NCI-H345 treated with DMSO at 0.1 percent for 48 hours (cell line): ENCODE results near the gene SLX4.
"Not testable (repeated sequence)": the region's sequence is repeated elsewhere in the genome, so short reads cannot be mapped to it uniquely, and the experiment has no call there.

Source experiments
- DNase-seq: peaks from one replicate; lab custom pipeline; 2025; ENCODE audit not compliant: unreplicated experiment; lab: John Stamatoyannopoulos, UW

The SLX4 gene

DNA sequence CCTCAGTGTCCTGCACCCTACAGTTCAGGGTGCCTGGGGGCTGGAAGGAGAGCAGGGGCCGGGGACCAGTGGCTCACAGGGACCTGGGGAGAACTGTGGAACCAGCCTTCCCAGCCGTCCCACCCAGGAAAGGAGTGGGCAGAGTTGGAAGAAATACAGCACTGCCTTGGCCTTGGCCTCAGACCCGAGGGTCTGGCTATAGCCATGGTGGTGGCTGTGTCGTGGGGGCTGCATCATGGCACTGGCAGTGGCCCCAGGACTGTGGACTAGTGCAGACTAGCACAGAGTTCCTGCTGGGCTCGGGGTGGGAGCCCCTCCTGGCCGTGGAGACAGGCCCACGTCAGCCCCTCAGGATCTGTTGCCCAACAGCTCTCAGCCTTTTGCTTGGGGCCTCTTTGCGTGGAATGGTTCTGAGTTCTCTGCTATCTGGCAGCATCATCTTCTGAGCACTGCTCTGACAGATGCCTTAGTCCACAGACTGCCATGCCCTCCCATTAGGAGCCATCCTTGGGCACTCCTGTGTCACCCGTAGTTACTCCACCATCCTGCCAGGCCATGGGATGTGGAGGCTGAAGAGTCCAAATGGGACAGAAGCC is 30.5 kb upstream of the SLX4 start:
- no peak for DNase-seq

DNA sequence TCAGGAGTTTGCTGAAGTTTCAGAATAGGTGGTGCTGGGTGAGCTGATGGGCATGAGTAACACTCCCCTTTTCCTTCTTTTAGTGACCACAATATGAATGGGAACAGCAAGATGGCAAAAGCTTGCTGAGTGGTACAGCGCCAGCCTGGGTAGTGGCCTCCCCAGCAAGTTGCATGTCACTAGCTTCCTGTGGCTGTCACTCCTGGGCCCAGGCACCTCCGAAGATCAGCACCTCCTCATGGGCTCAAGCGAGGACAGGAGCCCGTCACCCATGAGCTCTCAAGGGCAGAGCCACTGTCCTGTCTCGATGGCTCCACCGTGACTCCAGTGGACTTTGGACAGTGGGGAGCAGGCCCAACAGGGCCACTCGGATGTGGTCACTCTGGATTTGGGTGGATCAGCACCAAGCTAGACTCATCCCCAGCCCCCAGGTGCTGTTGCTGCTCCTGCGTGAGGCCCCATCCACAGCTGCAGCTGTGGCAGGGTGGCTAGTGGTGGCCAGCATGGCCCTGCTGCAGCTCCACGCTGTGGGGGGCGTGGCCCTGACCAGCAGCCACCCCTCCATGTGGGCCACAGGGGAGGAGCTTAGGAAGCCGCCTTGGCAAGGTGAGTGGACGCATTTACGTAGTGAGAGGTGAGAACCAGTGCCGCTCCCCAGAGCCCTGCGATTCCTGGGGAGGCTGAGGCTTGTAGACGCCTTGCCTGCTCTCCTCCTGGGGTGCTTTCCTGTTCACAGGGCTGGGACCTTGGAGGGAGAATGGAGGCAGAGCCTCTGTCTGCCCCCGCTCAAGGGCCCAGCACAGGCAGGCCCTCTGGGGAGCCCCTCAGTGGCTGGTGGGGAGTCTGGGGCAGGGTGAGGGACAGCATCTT is 29.5 kb upstream of the SLX4 start:
- no peak for DNase-seq

DNA sequence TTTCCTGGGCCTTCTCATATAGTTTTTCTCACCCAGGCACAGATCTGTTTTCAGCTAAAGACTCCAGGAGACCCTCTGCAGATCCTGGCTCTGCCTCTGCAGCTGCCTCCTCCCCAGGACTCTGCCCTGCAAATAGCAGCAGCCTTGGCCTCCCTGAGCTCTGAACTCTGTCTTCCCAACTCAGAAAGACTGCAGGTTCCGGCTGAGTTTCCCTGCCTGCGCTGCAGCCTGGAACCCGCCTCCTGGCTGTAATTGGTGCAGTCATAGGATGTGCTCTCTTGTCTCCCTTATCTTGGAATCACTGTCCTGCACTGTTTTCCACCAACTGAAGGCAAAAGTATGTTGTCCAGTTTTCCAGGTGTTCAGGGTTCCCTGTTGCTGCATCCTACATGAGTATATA is 28.8 kb upstream of the SLX4 start:
- DNase-seq = no peak

- DNase-seq = no peak
These were observed 27.7 kb upstream of the SLX4 start for GRCh38 chr16:3638916-3639644.

GRCh38 chr16:3637371-3637923 is 26.0 kb upstream of the SLX4 start:
- DNase-seq = no peak

GRCh38 chr16:3625911-3626732 is 14.7 kb upstream of the SLX4 start:
- no peak for DNase-seq

DNA sequence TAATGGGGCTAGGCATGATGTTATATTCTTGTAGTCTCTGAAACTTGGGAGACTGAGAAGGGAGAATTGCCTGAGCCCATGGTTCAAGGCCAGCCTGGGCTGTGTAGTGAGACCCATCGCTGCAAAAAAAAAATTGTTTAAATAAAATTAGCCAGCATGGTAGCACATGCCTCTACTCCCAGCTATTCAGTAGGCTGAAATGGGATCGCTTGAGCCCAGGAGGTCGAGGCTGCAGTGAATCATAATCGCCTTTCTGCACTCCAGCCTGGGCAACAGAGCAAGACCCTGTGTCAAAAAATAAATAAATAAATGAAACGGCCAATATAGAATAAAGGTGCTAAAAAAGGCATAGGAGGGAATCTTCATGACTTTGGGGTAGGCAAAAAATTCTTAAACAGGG is 13.9 kb upstream of the SLX4 start:
- DNase-seq = no peak

DNA sequence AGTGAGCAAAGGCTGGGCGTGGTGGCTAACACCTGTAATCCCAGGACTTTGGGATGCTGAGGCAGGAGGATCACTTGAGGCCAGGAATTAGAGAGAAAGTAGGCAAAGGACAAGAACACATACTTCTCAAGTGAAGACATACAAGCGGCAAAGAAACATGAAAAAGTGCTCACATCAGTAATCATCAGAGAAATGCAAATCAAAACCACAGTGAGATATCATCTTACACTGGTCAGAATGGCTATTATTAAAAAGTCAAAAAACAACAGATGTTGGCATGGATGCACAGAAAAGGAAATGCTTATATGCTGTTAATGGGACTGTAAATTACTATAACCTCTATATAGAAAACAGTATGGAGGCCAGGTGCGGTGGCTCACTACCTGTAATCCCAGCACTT is 12.2 kb upstream of the SLX4 start:
- no peak for DNase-seq

- DNase-seq = no peak
These were observed 7.3 kb upstream of the SLX4 start for GRCh38 chr16:3618769-3619141.

DNA sequence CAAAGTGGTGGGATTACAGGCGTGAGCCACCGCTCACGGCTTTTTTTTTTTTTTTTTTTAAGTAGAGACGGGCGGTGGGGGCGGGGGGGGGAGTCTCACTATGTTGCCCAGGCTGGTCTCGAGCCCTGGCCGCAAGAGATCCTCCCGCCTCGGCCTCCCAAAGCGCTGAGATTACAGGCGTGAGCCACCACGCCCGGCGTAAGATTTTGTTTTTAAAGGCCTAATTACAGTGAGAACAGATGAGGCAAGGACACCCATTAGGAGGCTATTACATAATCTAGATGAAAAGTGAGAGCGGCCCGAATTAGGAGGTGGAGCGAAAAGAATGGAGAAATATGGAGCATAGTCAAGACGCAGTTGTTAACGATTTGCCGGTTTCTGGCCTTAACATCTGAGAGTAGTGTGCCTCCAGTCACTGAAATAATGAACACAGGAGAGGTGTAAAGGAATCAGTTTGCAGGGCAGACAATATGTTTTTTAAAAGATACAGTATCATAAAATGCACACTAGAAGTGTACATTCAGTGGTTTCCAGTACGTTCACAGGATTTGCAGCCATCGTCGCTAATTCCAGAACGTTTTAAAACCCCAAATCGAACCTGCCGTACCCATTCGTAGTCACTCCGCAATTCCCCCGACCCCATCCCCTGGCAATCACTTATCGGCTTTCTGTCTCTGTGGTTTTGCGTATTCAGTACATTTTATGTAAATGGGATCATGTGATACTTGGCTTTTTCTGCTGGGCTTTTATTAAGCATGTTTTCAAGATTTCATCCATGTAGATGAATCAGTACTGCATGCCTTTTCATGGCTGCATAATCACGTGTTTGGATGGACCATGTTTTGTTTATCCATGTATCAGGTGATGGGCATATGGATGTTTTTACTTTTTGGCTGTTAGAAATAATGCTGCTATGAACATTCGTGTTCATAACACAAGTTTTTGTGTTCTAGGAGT is 1.4 kb upstream of the SLX4 start:
- DNase-seq = no peak

- no peak for DNase-seq
These were observed 684 bp downstream of the SLX4 start for GRCh38 chr16:3610698-3611145.

- DNase-seq = no peak
These were observed 1.3 kb downstream of the SLX4 start for GRCh38 chr16:3609895-3610697.

GRCh38 chr16:3608976-3609375 is 2.4 kb downstream of the SLX4 start:
- DNase-seq = not testable (repeated sequence)

DNA sequence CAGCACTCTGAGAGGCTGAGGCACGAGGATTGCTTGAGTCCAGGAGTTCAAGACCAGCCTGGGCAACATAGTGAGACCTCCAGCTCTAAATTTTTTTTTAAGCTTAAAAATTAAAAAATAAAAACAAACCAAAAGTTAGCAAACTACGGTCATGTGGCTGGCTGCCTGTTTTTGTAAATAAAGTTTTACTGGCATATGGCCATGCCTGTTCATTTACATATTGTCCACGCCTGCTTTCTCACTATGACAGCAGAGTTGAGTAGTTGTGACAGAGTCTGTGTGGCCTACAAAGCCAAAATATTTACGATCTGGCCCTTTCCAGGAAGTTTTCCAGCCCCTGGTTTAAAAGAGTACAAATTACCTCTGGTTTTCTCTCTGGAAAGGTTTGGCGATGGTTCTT is 3.3 kb downstream of the SLX4 start:
- DNase-seq = no peak

DNA sequence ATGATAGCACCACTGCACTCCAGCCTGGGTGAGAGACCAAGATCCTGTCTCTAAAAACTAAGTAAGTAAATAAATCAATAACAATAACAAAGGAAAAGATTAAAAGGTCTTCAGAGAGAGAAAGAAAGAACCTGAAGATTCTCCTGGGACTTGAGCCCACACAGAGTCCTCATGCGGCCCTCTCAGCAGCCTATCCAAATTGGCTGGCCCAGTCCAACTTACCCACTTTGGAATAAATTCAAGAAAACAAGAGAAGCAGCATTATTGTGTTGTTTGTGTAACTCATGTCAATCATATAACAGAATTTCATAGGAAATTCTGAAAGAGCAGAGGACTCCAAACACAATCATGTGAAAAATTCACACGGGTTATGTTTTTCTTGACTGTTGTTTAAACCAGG is 3.8 kb downstream of the SLX4 start:
- DNase-seq = no peak

- no peak for DNase-seq
These were observed 4.2 kb downstream of the SLX4 start for GRCh38 chr16:3607161-3607560.

DNA sequence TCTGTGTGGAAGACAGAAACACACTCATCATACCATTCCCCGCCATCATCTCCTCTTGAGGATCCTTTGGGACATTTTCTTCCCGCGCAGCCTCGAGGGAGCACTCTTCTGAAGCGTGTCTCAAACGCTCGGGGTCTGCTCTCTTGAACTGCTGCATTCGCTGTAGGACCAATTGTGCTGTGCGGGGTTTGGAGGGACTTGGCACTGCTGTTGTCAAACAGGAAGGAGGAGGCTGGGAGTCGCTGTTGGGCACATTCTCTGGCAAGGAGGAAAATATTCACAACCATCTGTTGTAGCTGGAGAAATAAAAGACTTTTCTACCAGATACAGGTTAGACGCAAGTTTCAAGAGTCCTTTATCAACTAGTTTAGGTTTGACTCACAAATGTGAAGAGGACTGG is 5.0 kb downstream of the SLX4 start:
- DNase-seq = no peak

GRCh38 chr16:3602320-3602653 is 9.1 kb downstream of the SLX4 start:
- DNase-seq = no peak
